Measurements from ENCODE around the gene VSNL1.

The VSNL1 gene

DNA sequence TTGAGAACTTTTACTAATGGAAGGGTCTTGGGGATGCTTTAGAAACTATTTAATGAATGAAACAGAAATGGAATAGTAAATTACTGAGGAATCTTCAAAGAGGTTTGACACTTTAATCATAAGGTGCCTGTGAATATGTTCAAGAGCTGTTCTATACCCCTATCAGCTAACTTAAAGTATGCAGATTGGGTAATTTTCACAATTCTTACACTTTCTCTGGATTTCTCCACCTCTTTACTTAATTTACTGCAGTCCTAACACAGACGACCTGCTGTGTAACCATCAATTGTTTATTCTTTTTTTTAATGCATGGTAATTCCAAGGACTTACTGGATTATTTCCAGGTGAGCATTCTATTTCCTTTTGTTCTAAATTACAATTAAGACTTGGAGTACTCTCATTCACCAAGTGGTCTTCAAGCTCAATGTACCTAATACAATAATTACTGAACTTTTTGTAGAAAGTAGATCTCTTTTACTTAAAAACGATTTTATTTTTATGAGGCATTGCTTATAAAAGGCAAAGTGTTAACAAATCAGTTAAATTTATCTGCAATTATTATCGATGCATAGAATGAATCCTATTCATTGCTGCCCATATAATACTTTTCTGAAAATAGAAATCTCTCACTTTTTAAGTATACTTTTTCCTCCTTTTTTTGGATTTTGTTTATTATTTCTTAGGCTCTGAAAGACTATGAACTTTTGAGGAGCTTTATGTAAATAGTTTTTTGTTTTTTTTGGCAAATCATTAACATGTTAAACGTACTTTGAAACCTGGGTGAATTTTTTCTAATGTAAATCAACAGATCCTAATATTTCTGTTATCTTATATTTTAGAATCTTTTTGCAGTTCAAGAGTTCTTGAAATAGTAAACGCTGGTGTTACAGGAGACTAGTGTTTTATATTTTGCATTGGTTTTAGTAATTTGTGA, 5.5 kb downstream of the VSNL1 start:
- no peak for DNase-seq (ENCODE audit: low spot score)
- in situ Hi-C loops (cut with MboI; ENCODE audit: low pct_unique_long_range_greater_than_20kb, low sequenced_read_pairs, unreplicated experiment), result no loop called here
- TF ChIP-seq, protein P1, sequence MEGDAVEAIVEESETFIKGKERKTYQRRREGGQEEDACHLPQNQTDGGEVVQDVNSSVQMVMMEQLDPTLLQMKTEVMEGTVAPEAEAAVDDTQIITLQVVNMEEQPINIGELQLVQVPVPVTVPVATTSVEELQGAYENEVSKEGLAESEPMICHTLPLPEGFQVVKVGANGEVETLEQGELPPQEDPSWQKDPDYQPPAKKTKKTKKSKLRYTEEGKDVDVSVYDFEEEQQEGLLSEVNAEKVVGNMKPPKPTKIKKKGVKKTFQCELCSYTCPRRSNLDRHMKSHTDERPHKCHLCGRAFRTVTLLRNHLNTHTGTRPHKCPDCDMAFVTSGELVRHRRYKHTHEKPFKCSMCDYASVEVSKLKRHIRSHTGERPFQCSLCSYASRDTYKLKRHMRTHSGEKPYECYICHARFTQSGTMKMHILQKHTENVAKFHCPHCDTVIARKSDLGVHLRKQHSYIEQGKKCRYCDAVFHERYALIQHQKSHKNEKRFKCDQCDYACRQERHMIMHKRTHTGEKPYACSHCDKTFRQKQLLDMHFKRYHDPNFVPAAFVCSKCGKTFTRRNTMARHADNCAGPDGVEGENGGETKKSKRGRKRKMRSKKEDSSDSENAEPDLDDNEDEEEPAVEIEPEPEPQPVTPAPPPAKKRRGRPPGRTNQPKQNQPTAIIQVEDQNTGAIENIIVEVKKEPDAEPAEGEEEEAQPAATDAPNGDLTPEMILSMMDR (IDR thresholded peaks at IDR 0.05; ENCODE audit: extremely low read depth, insufficient read depth, missing control alignments), result no peak

DNA sequence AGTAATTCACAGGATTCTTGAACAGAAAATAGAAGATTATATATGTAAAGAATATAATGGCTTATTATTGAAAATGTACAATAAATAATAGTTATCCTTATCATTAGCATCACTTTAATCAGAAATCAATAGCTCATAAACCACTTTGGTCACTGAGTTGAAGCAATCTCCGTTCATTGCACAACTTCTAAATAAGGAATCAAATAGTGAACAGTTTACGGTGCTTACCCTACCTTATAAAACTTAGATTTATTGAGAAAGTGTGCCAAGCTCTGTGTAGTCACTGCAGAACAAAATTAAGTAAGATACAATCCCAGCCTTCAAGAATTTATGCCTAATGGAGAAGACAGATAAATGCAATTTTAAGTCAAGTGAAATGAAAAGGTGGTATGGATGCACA, 6.7 kb downstream of the VSNL1 start:
- in situ Hi-C loops (cut with MboI; ENCODE audit: low pct_unique_long_range_greater_than_20kb, low sequenced_read_pairs, unreplicated experiment), result no loop called here

DNA sequence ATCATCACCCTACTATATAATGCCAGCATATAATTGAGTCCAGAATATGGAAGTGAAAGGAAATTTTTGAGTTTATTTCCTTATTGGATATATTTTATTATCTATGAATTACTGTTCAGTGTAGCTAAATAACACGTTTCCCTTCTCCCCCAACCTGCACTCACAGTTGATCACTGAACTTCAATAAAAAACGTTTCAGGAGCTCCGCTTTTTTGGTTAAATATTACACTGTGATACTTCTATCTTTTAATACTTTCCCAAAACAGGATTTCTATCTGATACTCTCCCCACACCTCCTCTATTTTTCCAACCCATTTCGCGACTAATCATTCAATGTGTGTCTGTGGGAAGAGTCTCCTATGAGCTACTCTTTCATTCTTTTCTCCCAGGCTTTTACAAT, 7.2 kb downstream of the VSNL1 start:
- no peak for DNase-seq (ENCODE audit: low spot score)
- TF ChIP-seq, protein P1 (IDR thresholded peaks at IDR 0.05; ENCODE audit: extremely low read depth, insufficient read depth, missing control alignments), result no peak
- in situ Hi-C loops (cut with MboI; ENCODE audit: low pct_unique_long_range_greater_than_20kb, low sequenced_read_pairs, unreplicated experiment), result no loop called here

More for the DNA sequence above, 6.7 kb downstream of the VSNL1 start:
- no peak for DNase-seq (ENCODE audit: low spot score)
- TF ChIP-seq, protein P1 (IDR thresholded peaks at IDR 0.05; ENCODE audit: extremely low read depth, insufficient read depth, missing control alignments), result no peak

DNA sequence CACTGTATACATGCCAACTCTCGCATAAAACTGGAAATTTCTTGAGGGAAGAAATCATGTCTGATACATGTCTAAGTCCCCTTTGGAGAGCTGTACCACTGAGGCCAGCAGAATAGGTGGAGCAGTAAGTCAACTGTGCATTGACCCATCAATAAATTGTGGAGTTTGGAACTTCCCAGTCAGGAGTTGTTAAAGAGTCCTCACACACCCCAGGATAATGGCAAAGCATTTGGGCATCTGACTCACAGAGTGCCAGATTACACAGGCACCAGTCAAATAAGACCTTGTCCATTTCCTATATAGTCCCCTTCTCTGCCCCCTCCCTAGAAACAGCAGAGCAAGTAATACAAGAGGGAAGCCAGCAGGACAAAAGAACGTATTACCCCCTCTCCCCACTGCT, 10.4 kb downstream of the VSNL1 start:
- TF ChIP-seq, protein P1 (IDR thresholded peaks at IDR 0.05; ENCODE audit: extremely low read depth, insufficient read depth, missing control alignments), result no peak
- no peak for DNase-seq (ENCODE audit: low spot score)
- in situ Hi-C loops (cut with MboI; ENCODE audit: low pct_unique_long_range_greater_than_20kb, low sequenced_read_pairs, unreplicated experiment), result no loop called here

DNA sequence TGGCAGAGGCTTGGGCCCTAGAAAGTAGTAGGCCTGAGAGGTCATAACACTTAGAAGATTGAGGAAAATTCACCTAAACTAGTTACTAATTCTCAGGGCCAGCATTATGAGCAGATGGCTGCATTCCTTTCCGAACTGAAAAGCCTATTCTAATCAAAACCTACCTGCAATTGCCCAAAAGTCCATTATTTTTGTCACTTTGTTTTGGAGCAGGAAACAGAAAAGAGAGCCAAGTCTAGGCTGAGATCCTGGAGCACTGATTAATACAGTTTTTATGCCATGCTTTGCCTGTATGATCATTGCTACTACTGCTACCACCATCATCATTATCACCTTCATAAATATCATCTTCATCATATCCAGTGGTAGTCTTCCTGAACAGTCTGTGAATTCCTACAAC, 14.7 kb downstream of the VSNL1 start:
- TF ChIP-seq, protein P1 (IDR thresholded peaks at IDR 0.05; ENCODE audit: extremely low read depth, insufficient read depth, missing control alignments), result no peak
- DNase-seq (ENCODE audit: low spot score), result no peak
- in situ Hi-C loops (cut with MboI; ENCODE audit: low pct_unique_long_range_greater_than_20kb, low sequenced_read_pairs, unreplicated experiment), result no loop called here

DNA sequence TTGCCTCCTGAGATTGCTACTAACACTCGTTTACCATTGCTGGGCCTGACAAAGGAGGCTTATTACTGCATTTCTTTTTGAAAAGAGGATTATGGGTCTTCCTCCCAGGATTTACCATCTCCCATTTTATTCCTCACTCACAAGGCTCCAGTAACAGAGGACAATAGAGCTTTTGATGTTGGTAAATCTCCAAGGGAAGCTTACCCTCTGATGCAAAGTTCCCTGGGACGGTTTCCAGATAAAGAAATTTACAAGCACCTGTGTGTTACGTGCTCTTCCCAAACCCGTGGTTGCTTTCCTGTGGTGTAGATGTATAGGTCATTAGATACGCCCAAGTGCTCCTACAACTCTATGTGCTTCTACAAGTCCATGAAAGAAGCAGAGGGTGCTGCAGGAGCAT, 17.1 kb downstream of the VSNL1 start:
- in situ Hi-C loops (cut with MboI; ENCODE audit: low pct_unique_long_range_greater_than_20kb, low sequenced_read_pairs, unreplicated experiment), result no loop called here
- no peak for DNase-seq (ENCODE audit: low spot score)
- TF ChIP-seq, protein P1 (IDR thresholded peaks at IDR 0.05; ENCODE audit: extremely low read depth, insufficient read depth, missing control alignments), result no peak

Measured in GM13977 (cell line).